ENCODE results near the gene OBSCN.

OBSCN gene

DNA sequence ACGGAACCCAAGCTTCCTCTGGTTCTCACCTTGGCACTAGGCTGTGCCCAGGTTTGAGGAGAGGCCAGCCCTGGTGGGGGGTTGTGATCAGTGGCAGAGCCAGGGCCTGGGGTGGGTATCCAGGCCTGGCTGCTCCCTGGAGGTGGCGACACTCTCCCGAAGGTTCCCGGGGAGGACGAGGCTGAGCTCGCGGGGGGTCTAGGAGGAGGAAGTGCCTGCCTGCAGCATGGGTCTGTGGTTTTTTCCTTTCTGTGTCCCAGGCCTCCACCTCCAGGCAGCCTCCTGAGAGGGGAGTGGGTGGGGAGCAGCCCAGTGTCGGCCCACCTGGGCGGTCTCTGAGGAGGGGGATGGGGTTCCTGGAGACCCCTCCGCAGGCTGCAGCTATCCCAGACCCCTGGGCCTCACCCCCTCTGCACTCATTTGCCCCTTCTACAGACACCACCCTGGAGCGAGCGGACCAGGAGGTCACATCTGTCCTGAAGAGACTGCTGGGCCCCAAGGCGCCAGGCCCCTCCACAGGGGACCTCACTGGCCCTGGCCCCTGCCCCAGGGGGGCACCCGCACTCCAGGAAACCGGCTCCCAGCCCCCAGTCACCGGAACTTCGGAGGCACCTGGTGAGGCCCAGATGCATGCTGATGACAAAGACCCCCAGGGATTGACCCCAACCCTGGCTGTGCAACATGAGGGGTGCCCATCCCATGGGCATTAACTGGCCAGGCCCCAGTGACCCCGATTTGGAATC lies 154.5 kb downstream of the OBSCN start:
- DNase-seq: no peak

DNA sequence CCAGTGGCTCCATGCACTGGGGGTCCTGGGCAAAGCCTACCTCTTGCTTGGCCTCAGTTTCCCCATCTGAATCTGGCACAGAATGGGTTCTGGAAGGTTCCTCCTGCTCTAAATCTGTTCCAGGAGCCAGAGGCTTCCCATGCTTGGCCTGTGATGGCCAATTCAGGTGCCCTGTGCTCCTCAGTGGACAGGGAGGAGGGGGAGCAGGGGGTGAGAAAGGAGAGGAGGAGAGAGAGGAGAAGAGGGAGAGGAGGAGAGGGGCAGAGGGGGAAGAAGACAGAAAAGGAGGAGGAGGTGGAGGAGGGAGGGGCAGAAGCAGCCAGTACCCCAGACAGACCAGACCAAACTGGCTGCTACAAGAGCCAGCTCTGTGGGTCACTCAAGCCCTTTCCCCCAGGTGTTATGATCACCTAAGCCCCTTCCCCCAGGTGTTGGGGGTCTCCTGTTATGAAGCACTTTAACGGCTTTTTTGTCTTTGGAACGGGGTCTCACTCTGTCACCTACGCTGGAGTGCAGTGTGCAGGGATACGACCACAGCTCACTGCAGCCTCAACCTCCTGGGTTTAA lies 155.1 kb downstream of the OBSCN start:
- peak; percentile 30 for DNase-seq

DNA sequence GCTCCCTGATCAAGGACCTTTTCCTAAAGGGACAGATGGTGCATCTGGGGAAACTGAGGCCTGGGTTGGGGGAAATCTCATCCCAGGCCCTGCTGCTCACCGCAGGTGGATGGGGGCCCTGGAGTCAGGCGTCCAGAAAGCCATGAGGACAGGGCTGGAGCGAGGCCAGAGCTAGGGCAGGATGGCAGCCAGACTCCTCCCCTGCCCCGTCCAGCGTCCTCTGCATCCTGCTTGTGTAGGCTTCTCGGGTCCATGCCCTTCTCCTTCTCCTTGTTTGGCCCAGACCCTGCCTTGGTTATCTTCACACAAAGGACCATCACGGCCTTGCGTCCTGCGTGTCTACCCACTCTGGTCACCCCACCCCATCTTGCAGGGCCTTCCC lies 155.8 kb downstream of the OBSCN start:
- DNase-seq: peak; percentile 13

DNA sequence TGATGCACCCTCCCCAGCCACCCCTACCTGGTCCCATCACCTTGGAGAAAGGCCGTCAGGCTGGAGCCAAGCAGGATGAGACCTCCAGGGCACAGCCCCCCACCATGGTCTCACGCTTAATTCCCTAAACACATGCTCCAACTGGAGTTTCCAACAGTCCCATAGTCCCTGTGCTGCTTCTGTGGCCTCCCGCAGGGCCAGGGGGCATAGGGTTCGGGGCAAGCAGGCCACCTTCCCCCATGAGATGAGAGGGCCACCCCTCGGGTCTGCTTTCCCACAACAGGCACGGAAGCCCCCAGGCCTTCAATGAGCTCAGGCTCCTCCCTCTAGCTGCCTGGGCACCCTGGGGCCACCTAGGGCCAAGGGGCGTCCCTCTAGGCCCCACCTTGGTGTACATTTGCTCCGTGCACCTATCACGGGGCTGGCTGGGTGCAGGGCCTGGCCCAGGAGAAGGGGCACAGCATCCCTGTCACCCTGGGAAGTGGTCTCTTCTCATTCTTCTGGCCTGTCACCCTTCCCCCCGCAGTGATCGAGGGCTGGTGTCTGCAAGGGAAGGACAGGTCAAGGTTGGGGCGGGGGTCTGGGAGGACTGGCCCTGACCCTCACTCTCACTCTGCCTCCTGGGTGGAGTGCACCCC lies 156.3 kb downstream of the OBSCN start:
- peak; percentile 41 for DNase-seq

DNA sequence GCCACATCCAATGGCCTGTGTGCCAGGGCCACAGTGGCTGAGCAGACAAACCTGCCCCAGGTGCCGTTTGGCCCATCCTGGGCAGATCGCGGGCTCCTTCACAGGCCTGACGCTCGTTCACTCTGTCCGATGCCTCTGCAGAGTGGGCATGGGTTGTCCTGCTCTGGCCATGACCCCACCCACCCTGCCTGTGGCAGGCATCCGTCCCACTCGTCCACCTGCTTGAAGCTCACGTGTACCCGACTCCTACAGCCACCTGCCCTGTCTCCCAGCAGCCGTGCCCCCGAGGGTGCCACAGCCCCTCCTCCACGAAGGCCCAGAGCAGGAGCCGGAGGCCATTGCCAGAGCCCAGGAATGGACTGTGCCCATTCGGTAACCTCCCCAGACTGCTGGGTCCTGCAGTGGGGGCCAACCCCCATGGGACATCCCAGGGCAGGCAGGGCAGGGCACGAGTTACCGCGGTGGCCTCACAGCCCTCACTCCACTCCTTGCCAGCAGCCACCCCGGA lies 156.9 kb downstream of the OBSCN start:
- peak; percentile 40 for DNase-seq

DNA sequence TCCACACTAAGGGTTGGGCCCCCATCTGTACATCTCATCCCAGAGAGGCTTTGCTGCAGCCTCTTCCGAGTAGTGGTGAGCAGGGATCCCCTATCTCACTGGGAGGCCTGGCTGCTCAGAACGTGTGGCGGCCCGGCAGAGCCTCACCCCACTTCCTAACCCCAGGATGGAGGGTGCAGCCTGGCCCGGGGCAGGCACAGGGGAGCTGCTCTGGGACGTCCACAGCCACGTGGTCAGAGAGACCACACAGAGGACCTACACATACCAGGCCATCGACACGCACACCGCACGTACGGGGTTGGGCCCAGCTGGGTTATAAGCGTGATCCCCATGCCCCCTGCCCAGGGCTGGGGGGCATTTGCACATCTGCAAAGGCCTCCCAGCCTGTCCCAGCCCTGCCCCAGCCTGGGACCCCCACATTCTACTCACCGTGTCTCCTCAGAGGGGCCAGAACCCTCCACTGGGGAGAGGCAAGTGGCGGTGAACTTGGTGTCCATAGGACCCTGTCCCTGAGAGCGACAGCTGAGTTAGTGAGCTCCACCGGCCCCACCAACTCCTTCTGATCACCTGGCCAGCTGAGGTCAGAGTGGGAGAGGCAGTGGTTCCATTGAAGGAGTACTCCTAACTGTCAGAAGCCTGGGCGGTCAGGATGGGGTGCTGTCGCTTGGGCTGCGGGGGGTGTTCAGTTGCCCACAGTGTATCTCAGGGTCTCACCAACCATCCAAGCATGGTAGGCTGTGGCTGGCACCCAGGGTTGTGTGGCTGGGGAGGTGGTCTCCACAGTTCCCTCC lies 157.6 kb downstream of the OBSCN start:
- peak; percentile 38 for DNase-seq

DNA sequence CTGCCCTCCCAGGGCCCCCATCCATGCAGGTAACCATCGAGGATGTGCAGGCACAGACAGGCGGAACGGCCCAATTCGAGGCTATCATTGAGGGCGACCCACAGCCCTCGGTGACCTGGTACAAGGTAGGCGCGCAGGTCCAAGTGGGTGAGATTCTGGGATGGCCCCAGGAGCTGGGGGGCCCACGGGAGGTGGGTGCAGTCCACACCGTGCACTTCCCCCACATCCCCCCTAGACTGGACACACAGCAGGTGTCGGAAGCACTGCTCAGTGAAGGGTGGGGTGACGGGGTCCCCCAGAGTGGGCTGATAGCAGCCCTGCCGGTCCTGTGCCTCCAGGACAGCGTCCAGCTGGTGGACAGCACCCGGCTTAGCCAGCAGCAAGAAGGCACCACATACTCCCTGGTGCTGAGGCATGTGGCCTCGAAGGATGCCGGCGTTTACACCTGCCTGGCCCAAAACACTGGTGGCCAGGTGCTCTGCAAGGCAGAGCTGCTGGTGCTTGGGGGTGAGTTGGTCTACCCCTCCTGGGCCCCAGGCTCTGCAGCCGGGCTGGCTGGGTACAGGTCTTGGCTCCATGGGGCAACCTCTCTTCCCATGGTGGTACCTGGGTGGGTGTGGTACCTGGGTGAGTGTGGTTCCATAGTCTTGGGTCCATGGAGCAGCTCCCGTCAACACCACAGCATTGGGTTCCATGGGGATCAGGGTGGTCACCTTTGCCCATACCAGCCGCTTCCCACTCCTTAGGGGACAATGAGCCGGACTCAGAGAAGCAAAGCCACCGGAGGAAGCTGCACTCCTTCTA lies 158.4 kb downstream of the OBSCN start:
- DNase-seq: peak; percentile 36

DNA sequence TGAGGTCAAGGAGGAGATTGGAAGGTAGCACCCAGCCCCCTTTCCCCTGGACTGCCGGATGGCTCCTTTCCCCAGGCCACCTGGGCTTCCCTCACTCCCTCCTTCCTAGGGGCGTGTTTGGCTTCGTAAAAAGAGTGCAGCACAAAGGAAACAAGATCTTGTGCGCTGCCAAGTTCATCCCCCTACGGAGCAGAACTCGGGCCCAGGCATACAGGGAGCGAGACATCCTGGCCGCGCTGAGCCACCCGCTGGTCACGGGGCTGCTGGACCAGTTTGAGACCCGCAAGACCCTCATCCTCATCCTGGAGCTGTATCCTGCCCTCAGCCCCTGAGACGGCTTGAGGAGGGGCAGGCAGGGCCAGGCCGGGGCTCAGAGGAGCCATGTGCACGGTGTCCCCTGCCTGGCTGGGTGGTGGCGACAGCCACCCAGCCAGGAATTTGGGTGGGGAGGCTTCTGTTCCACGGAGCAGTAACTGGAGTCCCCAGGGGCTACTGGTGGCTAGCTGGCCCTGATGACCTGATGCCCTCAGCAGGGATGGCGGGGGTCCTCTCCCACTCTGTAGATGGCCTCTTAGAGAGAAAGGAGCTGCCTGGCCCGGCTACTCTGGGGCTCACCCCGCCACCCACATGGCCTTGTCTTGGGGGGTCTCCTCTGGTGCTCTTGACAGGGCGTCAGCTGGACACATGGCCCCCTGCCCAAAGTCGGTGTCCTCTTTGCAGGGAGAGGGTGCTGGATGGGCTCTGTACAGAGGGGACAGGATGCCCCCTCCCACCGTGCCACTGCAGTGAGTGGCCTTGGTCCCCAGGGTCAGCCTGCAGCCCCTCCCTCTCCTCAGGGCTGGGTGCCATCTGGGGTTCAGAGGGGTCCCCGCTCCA lies 159.3 kb downstream of the OBSCN start:
- DNase-seq: peak; percentile 34

DNA sequence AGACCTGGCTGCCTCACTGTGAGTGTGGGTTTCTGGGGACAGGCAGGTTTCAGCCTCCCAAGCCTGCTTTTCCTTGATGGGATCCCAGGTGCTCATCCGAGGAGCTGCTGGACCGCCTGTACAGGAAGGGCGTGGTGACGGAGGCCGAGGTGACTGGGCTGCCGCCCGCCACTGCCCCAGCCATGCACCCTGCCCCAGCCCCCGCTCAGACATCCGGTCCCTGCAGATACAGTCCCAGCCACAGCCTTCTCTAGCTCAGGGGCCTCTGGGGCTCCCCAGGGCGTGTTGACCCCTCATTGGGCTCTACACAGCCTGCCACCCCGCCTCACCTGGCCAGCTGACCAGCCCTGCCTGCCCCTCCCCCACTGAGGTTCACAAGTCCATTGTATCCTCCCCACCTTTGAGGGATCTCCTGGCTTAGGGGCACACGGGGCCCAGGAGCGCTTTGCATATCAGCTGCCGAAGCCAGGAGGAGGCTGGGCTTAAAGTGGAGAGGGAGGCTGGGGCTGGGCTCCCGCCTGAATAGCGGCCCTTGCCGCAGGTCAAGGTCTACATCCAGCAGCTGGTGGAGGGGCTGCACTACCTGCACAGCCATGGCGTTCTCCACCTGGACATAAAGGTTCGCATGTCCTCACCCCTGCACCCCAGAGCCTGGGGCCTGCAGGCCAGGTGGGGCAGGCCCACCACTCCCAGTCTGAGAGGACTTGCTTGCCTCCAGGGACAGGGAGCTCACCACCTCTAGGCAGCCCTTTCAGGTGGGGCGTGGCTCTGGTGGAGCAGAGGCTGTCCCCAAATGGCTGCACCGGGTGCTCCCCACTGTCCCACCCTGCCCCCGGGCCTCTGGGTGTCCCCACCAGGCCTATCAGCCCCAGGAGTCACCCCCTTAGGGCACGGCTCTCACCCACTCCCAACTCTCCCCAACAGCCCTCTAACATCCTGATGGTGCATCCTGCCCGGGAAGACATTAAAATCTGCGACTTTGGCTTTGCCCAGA lies 160.3 kb downstream of the OBSCN start:
- DNase-seq: peak; percentile 40

DNA sequence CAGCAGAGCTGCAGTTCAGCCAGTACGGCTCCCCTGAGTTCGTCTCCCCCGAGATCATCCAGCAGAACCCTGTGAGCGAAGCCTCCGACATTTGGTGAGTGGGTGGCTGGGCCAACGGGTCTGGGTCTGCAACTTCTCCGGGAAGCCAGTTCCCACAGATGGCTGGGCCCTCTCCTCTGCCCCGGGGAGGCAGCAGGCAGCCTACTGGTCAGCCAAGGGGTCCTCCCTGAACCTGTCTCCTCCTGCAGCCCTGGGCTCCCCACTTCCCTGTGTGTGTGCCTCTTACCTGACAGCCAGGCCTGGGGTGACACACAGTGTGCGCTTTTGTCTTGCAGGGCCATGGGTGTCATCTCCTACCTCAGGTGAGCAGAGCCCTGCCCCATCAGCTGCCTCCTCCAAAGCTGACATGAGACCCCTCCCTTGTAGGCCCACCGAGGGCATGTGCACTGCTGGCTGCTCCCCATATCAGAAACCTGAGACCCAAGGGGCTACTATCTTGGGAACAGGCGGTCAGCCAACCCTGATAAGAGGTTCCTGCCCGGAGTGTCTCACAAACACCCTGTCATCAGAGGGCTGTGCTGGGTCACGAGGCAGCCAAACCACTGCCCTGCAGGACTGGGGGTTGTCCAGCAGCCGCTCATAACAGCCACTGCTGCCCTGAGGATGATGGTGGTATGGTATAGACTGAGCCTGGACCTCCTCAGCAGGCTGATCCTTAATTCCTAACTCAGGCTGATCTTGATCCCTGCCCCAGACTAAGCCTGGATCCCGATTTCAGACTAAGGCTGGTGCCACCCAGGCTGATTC lies 161.2 kb downstream of the OBSCN start:
- DNase-seq: peak; percentile 41

DNA sequence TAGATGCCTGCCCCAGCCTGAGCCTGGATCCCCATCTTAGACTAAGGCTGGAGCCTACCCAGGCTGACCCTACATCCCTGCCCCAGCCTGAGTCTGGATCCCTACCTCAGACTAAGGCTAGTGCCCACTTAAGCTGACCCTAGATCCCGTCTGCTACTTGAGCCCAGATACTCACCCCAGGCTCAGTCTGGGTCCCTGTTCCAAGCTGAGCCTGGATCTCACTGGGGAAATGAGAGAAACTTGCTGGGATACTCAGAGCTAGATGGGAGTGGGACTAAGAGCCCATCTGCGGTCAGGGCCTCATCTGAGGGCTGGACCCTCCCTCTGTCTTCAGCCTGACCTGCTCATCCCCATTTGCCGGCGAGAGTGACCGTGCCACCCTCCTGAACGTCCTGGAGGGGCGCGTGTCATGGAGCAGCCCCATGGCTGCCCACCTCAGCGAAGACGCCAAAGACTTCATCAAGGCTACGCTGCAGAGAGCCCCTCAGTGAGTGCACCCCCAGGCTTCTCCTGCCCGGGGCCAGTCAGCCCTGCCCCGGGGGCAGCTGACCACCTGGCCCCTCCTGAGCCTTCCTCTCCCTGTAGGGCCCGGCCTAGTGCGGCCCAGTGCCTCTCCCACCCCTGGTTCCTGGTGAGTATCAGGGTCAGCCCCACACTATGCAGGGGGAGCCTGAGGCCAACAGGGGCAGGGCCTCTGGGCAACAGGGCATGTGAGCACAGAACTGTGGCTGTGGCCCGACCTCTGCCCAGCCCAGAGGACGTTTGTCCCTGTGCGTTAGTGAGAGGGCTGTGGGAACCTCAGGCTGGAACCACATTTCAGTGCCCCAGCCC lies 162.0 kb downstream of the OBSCN start:
- peak; percentile 35 for DNase-seq

DNA sequence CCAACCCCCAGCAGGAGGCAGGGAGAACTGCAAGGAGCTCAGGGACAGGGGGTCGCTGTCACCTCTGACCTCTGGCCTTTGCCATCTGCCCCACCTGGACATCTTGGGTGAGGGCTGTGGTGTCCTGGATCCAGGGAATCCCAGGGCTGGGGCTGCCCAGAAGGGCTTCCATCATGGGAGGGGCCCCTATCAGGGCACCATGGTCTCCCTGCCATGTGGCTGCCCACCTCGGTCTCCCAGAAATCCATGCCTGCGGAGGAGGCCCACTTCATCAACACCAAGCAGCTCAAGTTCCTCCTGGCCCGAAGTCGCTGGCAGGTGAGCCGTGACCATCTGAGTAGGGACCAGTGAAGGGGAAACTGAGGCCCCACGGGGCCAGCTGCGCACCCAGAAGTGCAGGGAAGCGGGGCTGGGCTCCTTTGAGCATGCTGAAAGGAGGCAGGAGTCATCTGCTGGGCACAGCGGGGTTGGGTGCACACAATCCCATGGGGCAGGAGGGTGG lies 162.6 kb downstream of the OBSCN start:
- peak; percentile 41 for DNase-seq

DNA sequence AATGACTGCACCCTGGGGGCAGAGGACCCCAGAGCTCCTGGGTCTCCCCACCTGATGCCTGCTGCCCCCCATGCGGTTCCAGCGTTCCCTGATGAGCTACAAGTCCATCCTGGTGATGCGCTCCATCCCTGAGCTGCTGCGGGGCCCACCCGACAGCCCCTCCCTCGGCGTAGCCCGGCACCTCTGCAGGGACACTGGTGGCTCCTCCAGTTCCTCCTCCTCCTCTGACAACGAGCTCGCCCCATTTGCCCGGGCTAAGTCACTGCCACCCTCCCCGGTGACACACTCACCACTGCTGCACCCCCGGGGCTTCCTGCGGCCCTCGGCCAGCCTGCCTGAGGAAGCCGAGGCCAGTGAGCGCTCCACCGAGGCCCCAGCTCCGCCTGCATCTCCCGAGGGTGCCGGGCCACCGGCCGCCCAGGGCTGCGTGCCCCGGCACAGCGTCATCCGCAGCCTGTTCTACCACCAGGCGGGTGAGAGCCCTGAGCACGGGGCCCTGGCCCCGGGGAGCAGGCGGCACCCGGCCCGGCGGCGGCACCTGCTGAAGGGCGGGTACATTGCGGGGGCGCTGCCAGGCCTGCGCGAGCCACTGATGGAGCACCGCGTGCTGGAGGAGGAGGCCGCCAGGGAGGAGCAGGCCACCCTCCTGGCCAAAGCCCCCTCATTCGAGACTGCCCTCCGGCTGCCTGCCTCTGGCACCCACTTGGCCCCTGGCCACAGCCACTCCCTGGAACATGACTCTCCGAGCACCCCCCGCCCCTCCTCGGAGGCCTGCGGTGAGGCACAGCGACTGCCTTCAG lies 163.3 kb downstream of the OBSCN start:
- DNase-seq: peak; percentile 34

DNA sequence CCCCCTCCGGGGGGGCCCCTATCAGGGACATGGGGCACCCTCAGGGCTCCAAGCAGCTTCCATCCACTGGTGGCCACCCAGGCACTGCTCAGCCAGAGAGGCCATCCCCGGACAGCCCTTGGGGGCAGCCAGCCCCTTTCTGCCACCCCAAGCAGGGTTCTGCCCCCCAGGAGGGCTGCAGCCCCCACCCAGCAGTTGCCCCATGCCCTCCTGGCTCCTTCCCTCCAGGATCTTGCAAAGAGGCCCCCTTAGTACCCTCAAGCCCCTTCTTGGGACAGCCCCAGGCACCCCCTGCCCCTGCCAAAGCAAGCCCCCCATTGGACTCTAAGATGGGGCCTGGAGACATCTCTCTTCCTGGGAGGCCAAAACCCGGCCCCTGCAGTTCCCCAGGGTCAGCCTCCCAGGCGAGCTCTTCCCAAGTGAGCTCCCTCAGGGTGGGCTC lies 163.9 kb downstream of the OBSCN start:
- DNase-seq: peak; percentile 35

DNA sequence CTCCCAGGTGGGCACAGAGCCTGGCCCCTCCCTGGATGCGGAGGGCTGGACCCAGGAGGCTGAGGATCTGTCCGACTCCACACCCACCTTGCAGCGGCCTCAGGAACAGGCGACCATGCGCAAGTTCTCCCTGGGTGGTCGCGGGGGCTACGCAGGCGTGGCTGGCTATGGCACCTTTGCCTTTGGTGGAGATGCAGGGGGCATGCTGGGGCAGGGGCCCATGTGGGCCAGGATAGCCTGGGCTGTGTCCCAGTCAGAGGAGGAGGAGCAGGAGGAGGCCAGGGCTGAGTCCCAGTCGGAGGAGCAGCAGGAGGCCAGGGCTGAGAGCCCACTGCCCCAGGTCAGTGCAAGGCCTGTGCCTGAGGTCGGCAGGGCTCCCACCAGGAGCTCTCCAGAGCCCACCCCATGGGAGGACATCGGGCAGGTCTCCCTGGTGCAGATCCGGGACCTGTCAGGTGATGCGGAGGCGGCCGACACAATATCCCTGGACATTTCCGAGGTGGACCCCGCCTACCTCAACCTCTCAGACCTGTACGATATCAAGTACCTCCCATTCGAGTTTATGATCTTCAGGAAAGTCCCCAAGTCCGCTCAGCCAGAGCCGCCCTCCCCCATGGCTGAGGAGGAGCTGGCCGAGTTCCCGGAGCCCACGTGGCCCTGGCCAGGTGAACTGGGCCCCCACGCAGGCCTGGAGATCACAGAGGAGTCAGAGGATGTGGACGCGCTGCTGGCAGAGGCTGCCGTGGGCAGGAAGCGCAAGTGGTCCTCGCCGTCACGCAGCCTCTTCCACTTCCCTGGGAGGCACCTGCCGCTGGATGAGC lies 164.5 kb downstream of the OBSCN start:
- DNase-seq: peak; percentile 36
